ENCODE data around the gene CDA.

DNA sequence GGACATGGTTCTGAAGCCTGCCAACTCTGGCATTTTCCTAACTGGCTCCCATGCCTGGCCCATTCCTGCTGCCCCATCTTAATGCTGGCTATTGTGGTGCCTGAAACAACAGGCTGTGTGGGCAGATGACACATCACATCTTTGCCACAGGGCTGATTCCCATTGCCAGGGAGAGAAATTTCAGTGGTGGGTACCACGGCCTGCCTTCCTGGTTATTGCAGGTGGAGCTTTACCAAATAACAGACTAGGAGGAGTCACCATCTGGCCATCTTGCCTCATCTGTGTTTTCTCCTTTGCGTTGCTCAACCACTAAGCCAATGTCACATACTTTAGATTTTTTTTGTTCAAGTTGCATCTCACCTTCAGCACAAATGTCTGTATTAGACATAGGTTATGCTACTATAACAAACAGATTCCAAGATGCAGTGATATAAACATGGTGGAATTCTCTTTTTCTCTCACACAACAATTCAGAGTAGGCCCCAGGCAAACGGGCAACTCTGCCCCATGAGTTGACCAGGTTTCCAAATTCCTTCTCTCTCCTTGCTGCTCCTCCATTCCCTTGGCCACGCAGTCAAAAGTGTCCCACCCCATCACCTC is 14.1 kb downstream of the CDA start:
- no peak for TF ChIP-seq FOXM1 (IDR thresholded peaks at IDR 0.05; ENCODE audit: borderline replicate concordance)
- TF ChIP-seq LEF1 (IDR thresholded peaks at IDR 0.05; ENCODE audit: borderline replicate concordance) = no peak
- no peak for TF ChIP-seq SUZ12 (IDR thresholded peaks at IDR 0.05)
- TF ChIP-seq PKNOX1 (IDR thresholded peaks at IDR 0.05) = no peak

Data from HEK293T (cell line).